ENCODE results near the gene MAP3K3. TPM values are rescaled to one million over a fixed set of nuclear protein-coding genes. Genes with fewer than 3 reads are reported as not detected.

Gene MAP3K3
- total and polyA plus RNA-seq, 7 donors = 8.3 to 27.4 (median 22.1) TPM

- Histone ChIP-seq H3K36me3 (ENCODE audit: insufficient read depth in 1 of 2, low read depth in 1 of 2) (peaks cover 0 to 51% of the 10 kb centered on the region in 2 donors), H3K4me3 (no peak overlapping the region), H3K27me3 (ENCODE audit: insufficient read depth in 3 of 3, low read length in 2 of 3) (peaks cover 0 to 28% (median 0%) of the 10 kb centered on the region in 3 donors), H3K9me3 (no peaks in the 10 kb centered on the region), H3K27ac (no peak overlapping the region), H3K4me1 (peaks cover 22% of the 10 kb centered on the region)
- TF ChIP-seq CTCF (IDR thresholded peaks at IDR 0.05) = no peak
- ATAC-seq = no peak
- no peak for DNase-seq
- intact Hi-C loops (cut with DNase I) = no loop called here
- WGBS, 3 donors = 85 to 90% (median 87%) methylated on average over 6 of the region's 6 CpGs
Measured at GRCh38 chr17:63702721-63703015, 80.5 kb downstream of the MAP3K3 start.

- intact Hi-C loops (cut with DNase I) = no loop called here
- DNase-seq = no peak
- H3K27ac ChIP-seq = no peak overlapping the region
- no peaks in the 10 kb centered on the region for H3K9me3 ChIP-seq
- H3K36me3 ChIP-seq (ENCODE audit: insufficient read depth in 1 of 2, low read depth in 1 of 2) = peaks cover 0 to 53% of the 10 kb centered on the region in 2 donors
- no peak for ATAC-seq
- peaks cover 0 to 28% (median 0%) of the 10 kb centered on the region in 3 donors for H3K27me3 ChIP-seq (ENCODE audit: insufficient read depth in 3 of 3, low read length in 2 of 3)
- 85 to 87% (median 86%) methylated on average over 5 of the region's 5 CpGs for WGBS, 3 donors
- H3K4me3 ChIP-seq = no peak overlapping the region
- TF ChIP-seq CTCF (IDR thresholded peaks at IDR 0.05) = no peak
- H3K4me1 ChIP-seq = peaks cover 18% of the 10 kb centered on the region
Measured at GRCh38 chr17:63703029-63703428, 80.8 kb downstream of the MAP3K3 start.

- TF ChIP-seq CTCF (IDR thresholded peaks at IDR 0.05) = no peak
- ATAC-seq (no peak), DNase-seq (no peak)
- no peaks in the 10 kb centered on the region for H3K9me3 ChIP-seq
- H3K36me3 ChIP-seq (ENCODE audit: insufficient read depth in 1 of 2, low read depth in 1 of 2) = peaks cover 0 to 60% of the 10 kb centered on the region in 2 donors
- H3K4me3 ChIP-seq = no peak overlapping the region
- peaks cover 0 to 24% (median 0%) of the 10 kb centered on the region in 3 donors for H3K27me3 ChIP-seq (ENCODE audit: insufficient read depth in 3 of 3, low read length in 2 of 3)
- H3K27ac ChIP-seq = no peak overlapping the region
- peaks cover 14% of the 10 kb centered on the region for H3K4me1 ChIP-seq
- intact Hi-C loops (cut with DNase I) = no loop called here
- 88 to 91% (median 91%) methylated on average over 16 of the region's 16 CpGs for WGBS, 3 donors
Measured at GRCh38 chr17:63703556-63704258, 81.5 kb downstream of the MAP3K3 start.

GRCh38 chr17:63704259-63704576 lies 82.0 kb downstream of the MAP3K3 start:
- peaks cover 9% of the 10 kb centered on the region for H3K4me1 ChIP-seq
- ATAC-seq = no peak
- H3K9me3 ChIP-seq = no peaks in the 10 kb centered on the region
- no peak overlapping the region for H3K4me3 ChIP-seq
- no peak for DNase-seq
- peaks cover 0 to 65% of the 10 kb centered on the region in 2 donors for H3K36me3 ChIP-seq (ENCODE audit: insufficient read depth in 1 of 2, low read depth in 1 of 2)
- peaks cover 0 to 19% (median 0%) of the 10 kb centered on the region in 3 donors for H3K27me3 ChIP-seq (ENCODE audit: insufficient read depth in 3 of 3, low read length in 2 of 3)
- intact Hi-C loops (cut with DNase I) = no loop called here
- no peak overlapping the region for H3K27ac ChIP-seq
- TF ChIP-seq CTCF (IDR thresholded peaks at IDR 0.05) = no peak
- WGBS, 3 donors = 90 to 93% (median 90%) methylated on average over 11 of the region's 11 CpGs

GRCh38 chr17:63704836-63705235 lies 82.6 kb downstream of the MAP3K3 start:
- intact Hi-C loops (cut with DNase I) = no loop called here
- no peak overlapping the region for H3K27ac ChIP-seq
- ATAC-seq = no peak
- peaks cover 7% of the 10 kb centered on the region for H3K4me1 ChIP-seq
- no peak for TF ChIP-seq CTCF (IDR thresholded peaks at IDR 0.05)
- peaks cover 0 to 71% of the 10 kb centered on the region in 2 donors for H3K36me3 ChIP-seq (ENCODE audit: insufficient read depth in 1 of 2, low read depth in 1 of 2)
- H3K27me3 ChIP-seq (ENCODE audit: insufficient read depth in 3 of 3, low read length in 2 of 3) = peaks cover 0 to 14% (median 0%) of the 10 kb centered on the region in 3 donors
- 82 to 87% (median 82%) methylated on average over 8 to 9 of the region's 9 CpGs for WGBS, 3 donors
- DNase-seq = no peak
- no peak overlapping the region for H3K4me3 ChIP-seq
- H3K9me3 ChIP-seq = no peaks in the 10 kb centered on the region
